ENCODE results near the gene CYB561D2. TPM values are rescaled to one million over a fixed set of nuclear protein-coding genes. Genes with fewer than 3 reads are reported as not detected.

The CYB561D2 gene
- total RNA-seq, 1 experiment from 2014 or later, result 16.8 TPM

- H3K27ac ChIP-seq (ENCODE audit: insufficient read length, low read depth, low read length), result no peak within 1 kb of the TSS
- no peak within 1 kb of the TSS for H2BK12ac ChIP-seq (ENCODE audit: insufficient read length, low read depth, low read length)
- H4K91ac ChIP-seq (ENCODE audit: insufficient read length, low read depth, low read length), result no peak within 1 kb of the TSS
- H2BK5ac ChIP-seq (ENCODE audit: insufficient read length, low read length), result no peak within 1 kb of the TSS
- no peak within 1 kb of the TSS for H3K23ac ChIP-seq (ENCODE audit: insufficient read length, low read depth, low read length)
- no peaks in the 10 kb centered on the region for H3K9me3 ChIP-seq (ENCODE audit: control insufficient read depth, low read depth, low read length)
- H3K18ac ChIP-seq (ENCODE audit: insufficient read length, low read depth, low read length), result no peak within 1 kb of the TSS
- peak; percentile 97 for DNase-seq
- Mint-ChIP-seq H3K4me1 (peaks cover 23 to 24% of the 10 kb centered on the region in 2 experiments), H3K4me3 (peak within 1 kb of the TSS in 1 of 2 experiments; percentile 57; a peak in 3 of 5 replicates), H3K9me3 (peaks cover 17 to 24% of the 10 kb centered on the region in 2 experiments), H3K36me3 (ENCODE audit: insufficient read depth in 1 of 3, low read depth in 3 of 3) (peaks cover 0 to 4% (median 0%) of the 10 kb centered on the region in 3 experiments; a peak in 2 of 7 replicates), H3K27me3 (ENCODE audit: low read depth) (no peaks in the 10 kb centered on the region), H3K27ac (peak within 1 kb of the TSS in 2 of 3 experiments; percentile 82 to 86; a peak in 5 of 7 replicates)
- H2BK120ac ChIP-seq (ENCODE audit: low read depth, low read length, poor library complexity, severe bottlenecking), result no peak within 1 kb of the TSS
- no peaks in the 10 kb centered on the region for H3K27me3 ChIP-seq (ENCODE audit: insufficient read depth, low read length)
- no CpG with 5 or more reads among the region's 14 CpGs for WGBS (ENCODE audit: extremely low coverage, insufficient read length, low lambda C conversion rate)
- no peak within 1 kb of the TSS for H3K56ac ChIP-seq (ENCODE audit: insufficient read length, low read depth, low read length)
- no peak within 1 kb of the TSS for H2BK20ac ChIP-seq (ENCODE audit: low read depth, low read length, poor library complexity, severe bottlenecking)
- no peak within 1 kb of the TSS for H3K4me2 ChIP-seq (ENCODE audit: insufficient read depth, insufficient read length, low read length)
- H3K9ac ChIP-seq (ENCODE audit: extremely low read depth, insufficient read length, low read length), result no peak within 1 kb of the TSS
- no peaks in the 10 kb centered on the region for H3K4me1 ChIP-seq (ENCODE audit: insufficient read depth, low read length)
- H2AK5ac ChIP-seq (ENCODE audit: insufficient read length, low read length), result no peak within 1 kb of the TSS
- H4K8ac ChIP-seq (replicated peaks; ENCODE audit: insufficient read length, low read depth, low read length), result no peak within 1 kb of the TSS
- peaks cover 6% of the 10 kb centered on the region for H3K23me2 ChIP-seq (ENCODE audit: insufficient read length, low read depth, low read length, poor library complexity, severe bottlenecking)
- H3K4ac ChIP-seq (ENCODE audit: low read depth, low read length), result no peak within 1 kb of the TSS
- no peak within 1 kb of the TSS for H2BK15ac ChIP-seq (ENCODE audit: low read depth, low read length)
- no peak within 1 kb of the TSS for H2AFZ ChIP-seq (ENCODE audit: low read length)
- H3T11ph ChIP-seq (ENCODE audit: low read length), result no peak within 1 kb of the TSS
- no peak within 1 kb of the TSS for H4K5ac ChIP-seq (ENCODE audit: insufficient read length, low read depth, low read length)
- no peak within 1 kb of the TSS for H3K14ac ChIP-seq (ENCODE audit: insufficient read depth, low read length)
- no peaks in the 10 kb centered on the region for H3K79me1 ChIP-seq (ENCODE audit: insufficient read depth, low read depth, low read length, poor library complexity, severe bottlenecking)
- TF ChIP-seq CTCF (conservative IDR thresholded peaks at IDR 0.05), result peak; percentile 50
- no peaks in the 10 kb centered on the region for H3K79me2 ChIP-seq (ENCODE audit: insufficient read depth, low read length)
- H4K20me1 ChIP-seq (ENCODE audit: control insufficient read depth, insufficient read depth, insufficient read length), result no peaks in the 10 kb centered on the region
These were observed 47.4 kb upstream of the CYB561D2 start, which contains the start of gene HYAL1 for GRCh38 chr3:50303013-50303815. TSS of gene HYAL1 (minus strand) at chr3:50303574. CDS start at chr3:50302956, 618 bp downstream.

All from H9 (cell line).